Liver (tissue), 9 donors: ENCODE measurements around the gene REEP1. TPM values are rescaled to one million over a fixed set of nuclear protein-coding genes. Genes with fewer than 3 reads are reported as not detected.
A peak's percentile ranks its signal among the peaks of the same experiment; 100 is the strongest.

Source experiments
- DNase-seq: peaks from one replicate; pipeline ENCODE4 v3.0.0-alpha.2; 2017; ENCODE audit warnings: low spot score
- H3K27ac ChIP-seq, 2 donors: one replicate each; pipeline ENCODE4 v1.7.0; 2013; ENCODE audit warnings: inconsistent platforms in 2 of 2, low read length in 2 of 2, control low read depth in 1 of 2, low read depth in 1 of 2, mild to moderate bottlenecking in 1 of 2
- H3K27me3 ChIP-seq, 4 donors: one replicate each; pipeline versions ENCODE4 v1.6.1 to v1.7.0; 2013; ENCODE audit warnings: low read length in 3 of 4, inconsistent platforms in 1 of 4, mild to moderate bottlenecking in 1 of 4, moderate library complexity in 1 of 4; ENCODE audit not compliant: control insufficient read depth in 4 of 4, insufficient read depth in 4 of 4
- H3K36me3 ChIP-seq, 4 donors: one replicate each; pipeline versions ENCODE4 v1.6.1 to v1.7.0; 2013; ENCODE audit warnings: low read length in 3 of 4, mild to moderate bottlenecking in 3 of 4, low read depth in 1 of 4, moderate library complexity in 1 of 4; ENCODE audit not compliant: control insufficient read depth in 4 of 4, insufficient read depth in 3 of 4
- H3K4me1 ChIP-seq, 4 donors: one replicate each; pipeline versions ENCODE4 v1.6.1 to v1.7.0; 2013; ENCODE audit warnings: low read length in 3 of 4, mild to moderate bottlenecking in 3 of 4, moderate library complexity in 1 of 4; ENCODE audit not compliant: control insufficient read depth in 4 of 4, insufficient read depth in 4 of 4
- H3K4me3 ChIP-seq, 3 donors: one replicate each; pipeline versions ENCODE4 v1.6.1 to v1.7.0; 2013; ENCODE audit warnings: low read length in 3 of 3, control low read depth in 1 of 3, low read depth in 1 of 3, mild to moderate bottlenecking in 1 of 3
- H3K9ac ChIP-seq, 2 donors: one replicate each; pipeline ENCODE4 v1.7.0; 2013; ENCODE audit warnings: low read length in 2 of 2, mild to moderate bottlenecking in 2 of 2, moderate library complexity in 2 of 2, control low read depth in 1 of 2, low read depth in 1 of 2
- H3K9me3 ChIP-seq, 4 donors: one replicate each; pipeline versions ENCODE4 v1.6.1 to v1.7.0; 2013; ENCODE audit warnings: low read length in 3 of 4; ENCODE audit not compliant: control insufficient read depth in 4 of 4
- EGR1 ChIP-seq, 2 donors: IDR thresholded peaks; 2 replicates each; pipeline ENCODE4 v1.6.1; 2016 to 2018; ENCODE audit warnings: antibody characterized with exemption in 2 of 2, low read depth in 2 of 2
- FOXA1 ChIP-seq: IDR thresholded peaks from 2 replicates; pipeline ENCODE4 v1.6.1; 2016; ENCODE audit warnings: antibody characterized with exemption
- FOXA2 ChIP-seq: IDR thresholded peaks from 2 replicates; pipeline ENCODE4 v1.6.1; 2016; ENCODE audit warnings: antibody characterized with exemption
- GABPA ChIP-seq, 2 donors: IDR thresholded peaks in 1 of 2; conservative IDR thresholded peaks in 1 of 2; 2 replicates each; pipeline ENCODE4 v1.6.1; 2016; ENCODE audit warnings: antibody characterized with exemption in 2 of 2, mild to moderate bottlenecking in 1 of 2, moderate library complexity in 1 of 2
- HNF4A ChIP-seq, 2 donors: conservative IDR thresholded peaks; 2 replicates each; pipeline ENCODE4 v1.6.1; 2016; ENCODE audit warnings: antibody characterized with exemption in 2 of 2, mild to moderate bottlenecking in 2 of 2
- HNF4G ChIP-seq: IDR thresholded peaks from 2 replicates; pipeline ENCODE4 v1.6.1; 2016; ENCODE audit warnings: antibody characterized with exemption
- JUND ChIP-seq, 2 donors: IDR thresholded peaks; 2 replicates each; pipeline ENCODE4 v1.6.1; 2016; ENCODE audit warnings: antibody characterized with exemption in 2 of 2
- NR2F2 ChIP-seq: IDR thresholded peaks from 2 replicates; pipeline ENCODE4 v1.6.1; 2016; ENCODE audit warnings: antibody characterized with exemption
- RAD21 ChIP-seq, 2 donors: IDR thresholded peaks; 2 replicates each; pipeline ENCODE4 v1.6.1; 2016; ENCODE audit warnings: antibody characterized with exemption in 2 of 2, mild to moderate bottlenecking in 2 of 2
- REST ChIP-seq: IDR thresholded peaks from 2 replicates; pipeline ENCODE4 v1.6.1; 2016; ENCODE audit warnings: antibody characterized with exemption, mild to moderate bottlenecking
- RXRA ChIP-seq, 2 donors: IDR thresholded peaks; 2 replicates each; pipeline ENCODE4 v1.6.1; 2017 to 2018; ENCODE audit warnings: antibody characterized with exemption in 2 of 2, mild to moderate bottlenecking in 1 of 2
- SP1 ChIP-seq: IDR thresholded peaks from 2 replicates; pipeline ENCODE4 v1.6.1; 2018; ENCODE audit warnings: antibody characterized with exemption, mild to moderate bottlenecking
- YY1 ChIP-seq: IDR thresholded peaks from 2 replicates; pipeline ENCODE4 v1.6.1; 2016; ENCODE audit warnings: antibody characterized with exemption, mild to moderate bottlenecking
- ZBTB33 ChIP-seq: IDR thresholded peaks from 2 replicates; pipeline ENCODE4 v1.6.1; 2016; ENCODE audit warnings: antibody characterized with exemption
- WGBS: extraction: QIAGEN DNeasy Blood & Tissue Kit; methylation state at CpG from one replicate; pipeline ENCODE4 v1.1.7; 2013; 5-methylcytosine and 5-hydroxymethylcytosine counted together
- polyA plus RNA-seq, 2 donors: library from polyadenylated mRNA; stranded (reverse) in 1 of 2; unstranded in 1 of 2; fragments of 200-250 nt in 1 of 2; fragments of >200 nt in 1 of 2; fragmentation: Nextera tagmentation in 1 of 2; extraction: Ambion mirVana in 1 of 2; gene quantifications; one replicate each; pipeline versions ENCODE4 v1.2.1 to v1.2.3, GENCODE V29; 2013 to 2015
- total RNA-seq, 2 donors: library from RNA; depleted of rRNA; stranded (reverse); fragments of >200 nt; gene quantifications; one replicate each; pipeline ENCODE4 v1.2.3, GENCODE V29; 2014
- TF ChIP-seq, protein P1 (sequence below): fragments of 150-350 bp; IDR thresholded peaks from 2 replicates; pipeline ENCODE4 v1.5.1; 2017; ENCODE audit warnings: improper control_type of control experiment, low read depth, low read length; ENCODE audit not compliant: missing input control
- TF ChIP-seq, protein P2 (sequence below): IDR thresholded peaks from 2 replicates; pipeline ENCODE4 v1.6.1; 2016; ENCODE audit warnings: antibody characterized with exemption
- TF ChIP-seq, protein P3 (sequence below): IDR thresholded peaks from 2 replicates; pipeline ENCODE4 v1.6.1; 2016; ENCODE audit warnings: antibody characterized with exemption
- donor health status: healthy.
- donor health status: healthy.
- donor health status: healthy.
- donor health status: healthy.
- donor health status: healthy.

REEP1 gene
- total and polyA plus RNA-seq, 4 donors, result 0.46 to 1.7 (median 0.89) TPM

- H3K36me3 ChIP-seq, result peaks cover 6 to 38% (median 25%) of the 10 kb centered on the region in 4 donors
- no peaks in the 10 kb centered on the region for H3K27me3 ChIP-seq
- no peaks in the 10 kb centered on the region for H3K9me3 ChIP-seq
- no peak overlapping the region for H3K27ac ChIP-seq
- no peak for DNase-seq
- peaks cover 2 to 29% (median 21%) of the 10 kb centered on the region in 4 donors for H3K4me1 ChIP-seq
- no peak overlapping the region for H3K4me3 ChIP-seq
- WGBS, result 29% methylated on average over 2 of the region's 2 CpGs
- no peak overlapping the region for H3K9ac ChIP-seq
- TF ChIP-seq FOXA1 (no peak), NR2F2 (no peak), SP1 (no peak), RXRA (IDR thresholded peaks at IDR 0.05) (peak in 1 of 2 donors; percentile 15), RAD21 (IDR thresholded peaks at IDR 0.05) (no peak), EGR1 (IDR thresholded peaks at IDR 0.05; ENCODE audit: low read depth in 2 of 2) (no peak), HNF4A (conservative IDR thresholded peaks at IDR 0.05) (peak; percentile 48 to 65), GABPA (IDR thresholded peaks at IDR 0.05 in 1 of 2, conservative IDR thresholded peaks at IDR 0.05 in 1 of 2) (no peak), JUND (IDR thresholded peaks at IDR 0.05) (no peak)
- TF ChIP-seq, protein P1, sequence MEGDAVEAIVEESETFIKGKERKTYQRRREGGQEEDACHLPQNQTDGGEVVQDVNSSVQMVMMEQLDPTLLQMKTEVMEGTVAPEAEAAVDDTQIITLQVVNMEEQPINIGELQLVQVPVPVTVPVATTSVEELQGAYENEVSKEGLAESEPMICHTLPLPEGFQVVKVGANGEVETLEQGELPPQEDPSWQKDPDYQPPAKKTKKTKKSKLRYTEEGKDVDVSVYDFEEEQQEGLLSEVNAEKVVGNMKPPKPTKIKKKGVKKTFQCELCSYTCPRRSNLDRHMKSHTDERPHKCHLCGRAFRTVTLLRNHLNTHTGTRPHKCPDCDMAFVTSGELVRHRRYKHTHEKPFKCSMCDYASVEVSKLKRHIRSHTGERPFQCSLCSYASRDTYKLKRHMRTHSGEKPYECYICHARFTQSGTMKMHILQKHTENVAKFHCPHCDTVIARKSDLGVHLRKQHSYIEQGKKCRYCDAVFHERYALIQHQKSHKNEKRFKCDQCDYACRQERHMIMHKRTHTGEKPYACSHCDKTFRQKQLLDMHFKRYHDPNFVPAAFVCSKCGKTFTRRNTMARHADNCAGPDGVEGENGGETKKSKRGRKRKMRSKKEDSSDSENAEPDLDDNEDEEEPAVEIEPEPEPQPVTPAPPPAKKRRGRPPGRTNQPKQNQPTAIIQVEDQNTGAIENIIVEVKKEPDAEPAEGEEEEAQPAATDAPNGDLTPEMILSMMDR, result no peak
- TF ChIP-seq, protein P2, sequence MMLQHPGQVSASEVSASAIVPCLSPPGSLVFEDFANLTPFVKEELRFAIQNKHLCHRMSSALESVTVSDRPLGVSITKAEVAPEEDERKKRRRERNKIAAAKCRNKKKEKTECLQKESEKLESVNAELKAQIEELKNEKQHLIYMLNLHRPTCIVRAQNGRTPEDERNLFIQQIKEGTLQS, result no peak
These were observed 125.6 kb downstream of the REEP1 start for GRCh38 chr2:86211796-86212188.

DNA sequence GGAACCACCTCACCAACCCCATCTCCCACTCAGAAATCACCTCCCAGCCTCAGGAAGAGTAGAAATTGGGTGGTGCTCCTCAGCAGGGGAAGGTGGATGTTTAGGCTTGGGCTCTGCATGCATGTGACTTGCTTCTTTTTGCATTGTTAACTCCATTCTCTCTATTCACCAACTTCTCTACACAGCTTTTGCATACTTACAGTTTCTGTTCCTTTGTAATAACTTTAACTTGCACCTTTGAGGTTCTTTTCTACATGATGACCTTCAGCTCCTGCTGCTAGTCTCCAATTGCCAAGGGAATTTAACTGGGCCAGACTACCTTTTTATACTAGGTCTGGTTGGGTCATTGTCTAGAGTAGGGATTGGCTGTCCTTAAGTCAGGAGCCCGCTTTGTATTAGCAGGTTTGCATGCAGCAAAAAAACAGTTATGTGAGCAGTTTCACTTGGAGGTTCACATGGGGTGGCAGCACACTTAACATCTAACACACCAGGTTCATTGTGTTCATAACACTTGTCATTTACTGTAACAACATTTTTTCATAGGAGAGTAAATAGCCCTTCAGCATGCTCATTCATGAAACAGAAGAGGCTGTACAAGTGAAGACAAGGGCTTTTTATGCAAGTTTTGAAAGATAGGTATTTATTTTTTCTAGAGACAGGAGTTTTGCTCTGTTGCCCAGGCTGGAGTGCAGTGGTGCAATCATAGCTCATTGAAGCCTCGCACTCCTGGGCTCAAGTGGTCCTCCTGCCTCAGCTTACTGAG, 126.2 kb downstream of the REEP1 start:
- WGBS, result 59% methylated on average over 2 of the region's 2 CpGs
- Histone ChIP-seq H3K36me3 (peaks cover 6 to 43% (median 28%) of the 10 kb centered on the region in 4 donors), H3K4me1 (peaks cover 2 to 29% (median 21%) of the 10 kb centered on the region in 4 donors), H3K4me3 (no peak overlapping the region), H3K9ac (no peak overlapping the region), H3K9me3 (no peaks in the 10 kb centered on the region), H3K27me3 (no peaks in the 10 kb centered on the region), H3K27ac (no peak overlapping the region)
- TF ChIP-seq, protein P1, result no peak
- TF ChIP-seq REST, result no peak
- TF ChIP-seq JUND (IDR thresholded peaks at IDR 0.05), result no peak
- TF ChIP-seq RAD21 (IDR thresholded peaks at IDR 0.05), result no peak
- no peak for TF ChIP-seq RXRA (IDR thresholded peaks at IDR 0.05)
- TF ChIP-seq, protein P2, result no peak
- TF ChIP-seq YY1, result no peak
- TF ChIP-seq, protein P3, sequence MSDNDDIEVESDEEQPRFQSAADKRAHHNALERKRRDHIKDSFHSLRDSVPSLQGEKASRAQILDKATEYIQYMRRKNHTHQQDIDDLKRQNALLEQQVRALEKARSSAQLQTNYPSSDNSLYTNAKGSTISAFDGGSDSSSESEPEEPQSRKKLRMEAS, result no peak
- no peak for TF ChIP-seq NR2F2
- TF ChIP-seq SP1, result no peak
- no peak for TF ChIP-seq GABPA (IDR thresholded peaks at IDR 0.05 in 1 of 2, conservative IDR thresholded peaks at IDR 0.05 in 1 of 2)
- TF ChIP-seq EGR1 (IDR thresholded peaks at IDR 0.05; ENCODE audit: low read depth in 2 of 2), result no peak
- no peak for TF ChIP-seq FOXA2
- no peak for TF ChIP-seq ZBTB33
- no peak for TF ChIP-seq HNF4A (conservative IDR thresholded peaks at IDR 0.05)
- no peak for TF ChIP-seq HNF4G
- TF ChIP-seq FOXA1, result no peak
- DNase-seq, result no peak
